ENCODE data around the gene FTSJ3.

DNA sequence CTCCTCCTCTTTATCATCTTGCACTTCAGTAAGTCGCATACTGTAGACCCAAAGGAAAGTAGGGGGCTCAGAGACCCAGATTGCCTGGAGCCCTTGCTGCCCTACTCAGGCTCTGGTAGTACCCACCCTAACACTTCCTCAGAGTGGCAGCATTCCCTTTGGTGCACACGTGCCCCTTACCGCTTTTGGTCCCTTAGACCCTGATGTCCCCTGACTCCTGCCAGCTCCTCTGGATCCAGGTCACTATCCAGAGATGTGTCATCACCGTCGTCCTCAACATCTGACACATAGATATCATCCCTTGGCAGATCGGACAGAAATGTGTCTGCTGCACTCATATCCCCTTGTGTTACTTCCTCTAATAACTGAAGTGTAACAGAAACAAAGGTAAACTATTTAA is 5.7 kb downstream of the FTSJ3 start:
- no peak for TF ChIP-seq CTCF (conservative IDR thresholded peaks at IDR 0.05; ENCODE audit: low read depth in 2 of 2)
- TF ChIP-seq, protein P1, sequence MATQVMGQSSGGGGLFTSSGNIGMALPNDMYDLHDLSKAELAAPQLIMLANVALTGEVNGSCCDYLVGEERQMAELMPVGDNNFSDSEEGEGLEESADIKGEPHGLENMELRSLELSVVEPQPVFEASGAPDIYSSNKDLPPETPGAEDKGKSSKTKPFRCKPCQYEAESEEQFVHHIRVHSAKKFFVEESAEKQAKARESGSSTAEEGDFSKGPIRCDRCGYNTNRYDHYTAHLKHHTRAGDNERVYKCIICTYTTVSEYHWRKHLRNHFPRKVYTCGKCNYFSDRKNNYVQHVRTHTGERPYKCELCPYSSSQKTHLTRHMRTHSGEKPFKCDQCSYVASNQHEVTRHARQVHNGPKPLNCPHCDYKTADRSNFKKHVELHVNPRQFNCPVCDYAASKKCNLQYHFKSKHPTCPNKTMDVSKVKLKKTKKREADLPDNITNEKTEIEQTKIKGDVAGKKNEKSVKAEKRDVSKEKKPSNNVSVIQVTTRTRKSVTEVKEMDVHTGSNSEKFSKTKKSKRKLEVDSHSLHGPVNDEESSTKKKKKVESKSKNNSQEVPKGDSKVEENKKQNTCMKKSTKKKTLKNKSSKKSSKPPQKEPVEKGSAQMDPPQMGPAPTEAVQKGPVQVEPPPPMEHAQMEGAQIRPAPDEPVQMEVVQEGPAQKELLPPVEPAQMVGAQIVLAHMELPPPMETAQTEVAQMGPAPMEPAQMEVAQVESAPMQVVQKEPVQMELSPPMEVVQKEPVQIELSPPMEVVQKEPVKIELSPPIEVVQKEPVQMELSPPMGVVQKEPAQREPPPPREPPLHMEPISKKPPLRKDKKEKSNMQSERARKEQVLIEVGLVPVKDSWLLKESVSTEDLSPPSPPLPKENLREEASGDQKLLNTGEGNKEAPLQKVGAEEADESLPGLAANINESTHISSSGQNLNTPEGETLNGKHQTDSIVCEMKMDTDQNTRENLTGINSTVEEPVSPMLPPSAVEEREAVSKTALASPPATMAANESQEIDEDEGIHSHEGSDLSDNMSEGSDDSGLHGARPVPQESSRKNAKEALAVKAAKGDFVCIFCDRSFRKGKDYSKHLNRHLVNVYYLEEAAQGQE (IDR thresholded peaks at IDR 0.05; ENCODE audit: unreplicated experiment): no peak
- no peak for TF ChIP-seq EZH2phosphoT487 (IDR thresholded peaks at IDR 0.05; ENCODE audit: unreplicated experiment)
- TF ChIP-seq EZH2 (IDR thresholded peaks at IDR 0.05; ENCODE audit: low read depth, unreplicated experiment): no peak
- no peak for TF ChIP-seq POLR2AphosphoS5 (IDR thresholded peaks at IDR 0.05; ENCODE audit: low read depth)
- TF ChIP-seq, protein P2, sequence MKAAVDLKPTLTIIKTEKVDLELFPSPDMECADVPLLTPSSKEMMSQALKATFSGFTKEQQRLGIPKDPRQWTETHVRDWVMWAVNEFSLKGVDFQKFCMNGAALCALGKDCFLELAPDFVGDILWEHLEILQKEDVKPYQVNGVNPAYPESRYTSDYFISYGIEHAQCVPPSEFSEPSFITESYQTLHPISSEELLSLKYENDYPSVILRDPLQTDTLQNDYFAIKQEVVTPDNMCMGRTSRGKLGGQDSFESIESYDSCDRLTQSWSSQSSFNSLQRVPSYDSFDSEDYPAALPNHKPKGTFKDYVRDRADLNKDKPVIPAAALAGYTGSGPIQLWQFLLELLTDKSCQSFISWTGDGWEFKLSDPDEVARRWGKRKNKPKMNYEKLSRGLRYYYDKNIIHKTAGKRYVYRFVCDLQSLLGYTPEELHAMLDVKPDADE (IDR thresholded peaks at IDR 0.05): no peak
- TF ChIP-seq ZNF114 (CRISPR knock-in tag; IDR thresholded peaks at IDR 0.05): no peak
- no peak for TF ChIP-seq JUNB (IDR thresholded peaks at IDR 0.05; ENCODE audit: unreplicated experiment)
